T-cell (primary cell): ENCODE measurements around the gene EDIL3. TPM values are rescaled to one million over a fixed set of nuclear protein-coding genes. Genes with fewer than 3 reads are reported as not detected.

ENCODE experiments used
- ATAC-seq, 4 experiments: fragments of 200-7000 bp in 3 of 4; fragments of 150-1000 bp in 1 of 4; cut with Tn5 transposase; replicated peaks in 1 of 4; 1 replicate in 3 of 4; 2 replicates in 1 of 4; pipeline ENCODE4 v1.10.0; 2021; ENCODE audit warnings: moderate library complexity in 3 of 4, mild to moderate bottlenecking in 2 of 4, moderate number of reproducible peaks in 1 of 4
- CTCF ChIA-PET, 2 donors: fragments of 300-600 bp; sonication (Branson Sonifier 250); formaldehyde crosslinking; loops; one replicate each; lab custom pipeline; 2022; ENCODE audit warnings: antibody characterized with exemption in 2 of 2; lab: Charles Lee
- POLR2A ChIA-PET, 2 donors: fragments of 300-600 bp; sonication (Branson Sonifier 250); formaldehyde crosslinking; loops; one replicate each; lab custom pipeline; 2022; ENCODE audit warnings: antibody characterized with exemption in 2 of 2; lab: Charles Lee
- DNase-seq, 35 experiments: peaks; one replicate each; pipeline versions ENCODE4 v3.0.0 to v3.0.0-alpha.2; 2013 to 2023
- H3K27ac ChIP-seq: one replicate; pipeline ENCODE4 v1.5.1; 2013; ENCODE audit warnings: low read length
- H3K27me3 ChIP-seq, 2 experiments: replicated peaks in 1 of 2; 1 replicate in 1 of 2; 2 replicates in 1 of 2; pipeline versions ENCODE4 v1.6.1 to v1.7.0; 2013; ENCODE audit warnings: low read length in 1 of 2, mixed read lengths in 1 of 2; ENCODE audit not compliant: control insufficient read depth in 2 of 2, insufficient read depth in 2 of 2; ENCODE audit errors: extremely low read depth in 1 of 2
- H3K36me3 ChIP-seq, 2 donors: 1 replicate in 1 of 2; 2 replicates in 1 of 2; pipeline versions ENCODE4 v1.6.1 to v1.7.0; 2013; ENCODE audit warnings: low read length in 1 of 2; ENCODE audit not compliant: control insufficient read depth in 2 of 2, insufficient read depth in 1 of 2; ENCODE audit errors: extremely low read depth in 1 of 2
- H3K4me1 ChIP-seq, 2 experiments: 1 replicate in 1 of 2; 2 replicates in 1 of 2; pipeline versions ENCODE4 v1.6.1 to v1.7.0; 2013; ENCODE audit warnings: low read length in 2 of 2, mixed read lengths in 1 of 2; ENCODE audit not compliant: insufficient read depth in 2 of 2, control insufficient read depth in 1 of 2; ENCODE audit errors: extremely low read depth in 1 of 2
- H3K4me3 ChIP-seq, 2 donors: 1 replicate in 1 of 2; 2 replicates in 1 of 2; pipeline versions ENCODE4 v1.5.1 to v1.7.0; 2013; ENCODE audit warnings: mild to moderate bottlenecking in 2 of 2, low read length in 1 of 2, moderate library complexity in 1 of 2; ENCODE audit not compliant: control insufficient read depth in 1 of 2; ENCODE audit errors: extremely low read depth in 1 of 2
- H3K9me3 ChIP-seq: 2 replicates; pipeline ENCODE4 v1.7.0; 2013
- H3K27ac Mint-ChIP-seq, 2 donors: one replicate each; pipeline ENCODE4 v1.8.0; 2020 to 2021; ENCODE audit warnings: mild to moderate bottlenecking in 2 of 2, mixed read lengths in 2 of 2
- H3K27me3 Mint-ChIP-seq, 2 donors: one replicate each; pipeline ENCODE4 v1.8.0; 2021 to 2022; ENCODE audit warnings: mixed read lengths in 2 of 2
- H3K36me3 Mint-ChIP-seq: one replicate; pipeline ENCODE4 v1.8.0; 2021; ENCODE audit warnings: mixed read lengths
- H3K4me1 Mint-ChIP-seq, 3 donors: one replicate each; pipeline ENCODE4 v1.8.0; 2020 to 2022; ENCODE audit warnings: mixed read lengths in 3 of 3, mild to moderate bottlenecking in 1 of 3
- H3K4me3 Mint-ChIP-seq, 3 donors: one replicate each; pipeline ENCODE4 v1.8.0; 2020 to 2022; ENCODE audit warnings: mild to moderate bottlenecking in 3 of 3, mixed read lengths in 3 of 3, moderate library complexity in 3 of 3
- H3K9me3 Mint-ChIP-seq, 3 donors: one replicate each; pipeline ENCODE4 v1.8.0; 2020 to 2022; ENCODE audit warnings: mixed read lengths in 3 of 3
- WGBS: methylation state at CpG from one replicate; pipeline ENCODE4 v1.1.5; 2013; ENCODE audit warnings: missing lambda C conversion rate; ENCODE audit not compliant: insufficient coverage; 5-methylcytosine and 5-hydroxymethylcytosine counted together
- total RNA-seq, 35 experiments: library from RNA in 6 of 35; stranded (reverse) in 6 of 35; fragments of 120-200 nt in 1 of 35; gene quantifications; one replicate each; pipeline versions ENCODE4 v1.2.1 to v1.2.4 and lab custom pipeline; 2013 to 2026

The EDIL3 gene
- total RNA-seq, 5 donors from 2014 or later (not counting 1 experiment from before 2014, with no cell fraction given) = 0.07 to 0.18 (median 0.16) TPM; not detected in 2

GRCh38 chr5:83927140-83927733, 457.4 kb downstream of the EDIL3 start:
- Histone ChIP-seq H3K4me3 (no peak overlapping the region), H3K27ac (no peak overlapping the region), H3K9me3 (no peaks in the 10 kb centered on the region), H3K4me1 (no peaks in the 10 kb centered on the region), H3K36me3 (no peaks in the 10 kb centered on the region), H3K27me3 (no peaks in the 10 kb centered on the region)
- Mint-ChIP-seq H3K9me3 (peaks cover under 1 to 5% (median 1%) of the 10 kb centered on the region in 3 donors), H3K27ac (no peak overlapping the region), H3K36me3 (no peaks in the 10 kb centered on the region), H3K27me3 (no peaks in the 10 kb centered on the region), H3K4me3 (no peak overlapping the region), H3K4me1 (no peaks in the 10 kb centered on the region)
- DNase-seq (peak in 14 of 35 experiments; percentile 0 to 37 (median 6)), ATAC-seq (no peak)
- ChIA-PET POLR2A (interaction anchor here in 1 of 2 donors (0.6 kb wide), 1 partner anchor 11 kb away, joined by 4 read pairs; no protein-coding TSS in a partner anchor), CTCF (interaction anchor here in 1 of 2 donors (0.6 to 1.1 kb wide), 4 partner anchors 13 to 107 kb away, joined by 3 to 4 read pairs (median 4); no protein-coding TSS in a partner anchor)
- WGBS = 38% methylated on average over 4 of the region's 4 CpGs

- Histone ChIP-seq H3K27me3 (no peaks in the 10 kb centered on the region), H3K27ac (no peak overlapping the region), H3K36me3 (no peaks in the 10 kb centered on the region), H3K4me3 (no peak overlapping the region), H3K4me1 (no peaks in the 10 kb centered on the region), H3K9me3 (no peaks in the 10 kb centered on the region)
- no peaks in the 10 kb centered on the region for H3K4me1 Mint-ChIP-seq
- DNase-seq = no peak
- no peak for ATAC-seq
- H3K27me3 Mint-ChIP-seq = no peaks in the 10 kb centered on the region
- H3K36me3 Mint-ChIP-seq = no peaks in the 10 kb centered on the region
- H3K27ac Mint-ChIP-seq = no peak overlapping the region
- no peak overlapping the region for H3K4me3 Mint-ChIP-seq
- H3K9me3 Mint-ChIP-seq = peaks cover 0 to 4% (median 0%) of the 10 kb centered on the region in 3 donors
- POLR2A ChIA-PET = no interaction called here
- CTCF ChIA-PET = no interaction called here
- WGBS = 40% methylated on average over 1 of the region's 3 CpGs
Observed at GRCh38 chr5:83925955-83926337, 458.7 kb downstream of the EDIL3 start.

- Histone ChIP-seq H3K4me1 (no peaks in the 10 kb centered on the region), H3K4me3 (no peak overlapping the region), H3K27me3 (no peaks in the 10 kb centered on the region), H3K9me3 (no peaks in the 10 kb centered on the region), H3K27ac (no peak overlapping the region), H3K36me3 (no peaks in the 10 kb centered on the region)
- Mint-ChIP-seq H3K36me3 (no peaks in the 10 kb centered on the region), H3K9me3 (peaks cover 0 to 4% (median 0%) of the 10 kb centered on the region in 3 donors), H3K4me1 (no peaks in the 10 kb centered on the region), H3K27me3 (no peaks in the 10 kb centered on the region), H3K4me3 (no peak overlapping the region), H3K27ac (no peak overlapping the region)
- DNase-seq (no peak), ATAC-seq (no peak)
- CTCF ChIA-PET = no interaction called here
- 56% methylated on average over 3 of the region's 4 CpGs for WGBS
- POLR2A ChIA-PET = no interaction called here
Observed at GRCh38 chr5:83925321-83925954, 459.2 kb downstream of the EDIL3 start.

GRCh38 chr5:83924891-83925290, 459.8 kb downstream of the EDIL3 start:
- H3K4me3 ChIP-seq = no peak overlapping the region
- ATAC-seq (no peak), DNase-seq (no peak)
- Mint-ChIP-seq H3K4me3 (no peak overlapping the region), H3K36me3 (no peaks in the 10 kb centered on the region), H3K4me1 (no peaks in the 10 kb centered on the region), H3K27me3 (no peaks in the 10 kb centered on the region), H3K9me3 (peaks cover 0 to 4% (median 0%) of the 10 kb centered on the region in 3 donors), H3K27ac (no peak overlapping the region)
- no CpG with 5 or more reads among the region's 3 CpGs for WGBS
- CTCF ChIA-PET = no interaction called here
- no peaks in the 10 kb centered on the region for H3K4me1 ChIP-seq
- no peaks in the 10 kb centered on the region for H3K36me3 ChIP-seq
- H3K27me3 ChIP-seq = no peaks in the 10 kb centered on the region
- POLR2A ChIA-PET = no interaction called here
- no peaks in the 10 kb centered on the region for H3K9me3 ChIP-seq
- no peak overlapping the region for H3K27ac ChIP-seq

- Histone ChIP-seq H3K27ac (no peak overlapping the region), H3K4me1 (no peaks in the 10 kb centered on the region), H3K36me3 (no peaks in the 10 kb centered on the region), H3K4me3 (no peak overlapping the region), H3K9me3 (no peaks in the 10 kb centered on the region), H3K27me3 (no peaks in the 10 kb centered on the region)
- Mint-ChIP-seq H3K4me1 (no peaks in the 10 kb centered on the region), H3K27ac (no peak overlapping the region), H3K36me3 (no peaks in the 10 kb centered on the region), H3K4me3 (no peak overlapping the region), H3K9me3 (peaks cover 0 to 4% (median 0%) of the 10 kb centered on the region in 3 donors), H3K27me3 (no peaks in the 10 kb centered on the region)
- no peak for ATAC-seq
- no peak for DNase-seq
- 83% methylated on average over 1 of the region's 1 CpG for WGBS
- ChIA-PET POLR2A (no interaction called here), CTCF (no interaction called here)
Observed at GRCh38 chr5:83924171-83924570, 460.5 kb downstream of the EDIL3 start.

GRCh38 chr5:83922699-83923098, 462.0 kb downstream of the EDIL3 start:
- H3K27ac ChIP-seq = no peak overlapping the region
- Mint-ChIP-seq H3K9me3 (peaks cover 0 to 4% (median 0%) of the 10 kb centered on the region in 3 donors), H3K27me3 (no peaks in the 10 kb centered on the region), H3K4me1 (no peaks in the 10 kb centered on the region), H3K27ac (no peak overlapping the region), H3K4me3 (no peak overlapping the region), H3K36me3 (no peaks in the 10 kb centered on the region)
- H3K36me3 ChIP-seq = no peaks in the 10 kb centered on the region
- 100% methylated on average over 1 of the region's 4 CpGs for WGBS
- ChIA-PET POLR2A (no interaction called here), CTCF (no interaction called here)
- H3K27me3 ChIP-seq = no peaks in the 10 kb centered on the region
- no peak for ATAC-seq
- no peaks in the 10 kb centered on the region for H3K9me3 ChIP-seq
- H3K4me1 ChIP-seq = no peaks in the 10 kb centered on the region
- no peak overlapping the region for H3K4me3 ChIP-seq
- DNase-seq = no peak
